Mammary microvascular endothelial cell (primary cell): ENCODE results near the gene RGS17. TPM values are rescaled to one million over a fixed set of nuclear protein-coding genes. Genes with fewer than 3 reads are reported as not detected.

Experiments
- total RNA-seq: library from RNA; depleted of rRNA; stranded (reverse); fragments of >200 nt; gene quantifications from 2 replicates; pipeline ENCODE4 v1.2.3, GENCODE V29; 2015

RGS17 gene, protein sequence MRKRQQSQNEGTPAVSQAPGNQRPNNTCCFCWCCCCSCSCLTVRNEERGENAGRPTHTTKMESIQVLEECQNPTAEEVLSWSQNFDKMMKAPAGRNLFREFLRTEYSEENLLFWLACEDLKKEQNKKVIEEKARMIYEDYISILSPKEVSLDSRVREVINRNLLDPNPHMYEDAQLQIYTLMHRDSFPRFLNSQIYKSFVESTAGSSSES
- 1.1 and 3.4 TPM in 2 replicates for total RNA-seq

DNA sequence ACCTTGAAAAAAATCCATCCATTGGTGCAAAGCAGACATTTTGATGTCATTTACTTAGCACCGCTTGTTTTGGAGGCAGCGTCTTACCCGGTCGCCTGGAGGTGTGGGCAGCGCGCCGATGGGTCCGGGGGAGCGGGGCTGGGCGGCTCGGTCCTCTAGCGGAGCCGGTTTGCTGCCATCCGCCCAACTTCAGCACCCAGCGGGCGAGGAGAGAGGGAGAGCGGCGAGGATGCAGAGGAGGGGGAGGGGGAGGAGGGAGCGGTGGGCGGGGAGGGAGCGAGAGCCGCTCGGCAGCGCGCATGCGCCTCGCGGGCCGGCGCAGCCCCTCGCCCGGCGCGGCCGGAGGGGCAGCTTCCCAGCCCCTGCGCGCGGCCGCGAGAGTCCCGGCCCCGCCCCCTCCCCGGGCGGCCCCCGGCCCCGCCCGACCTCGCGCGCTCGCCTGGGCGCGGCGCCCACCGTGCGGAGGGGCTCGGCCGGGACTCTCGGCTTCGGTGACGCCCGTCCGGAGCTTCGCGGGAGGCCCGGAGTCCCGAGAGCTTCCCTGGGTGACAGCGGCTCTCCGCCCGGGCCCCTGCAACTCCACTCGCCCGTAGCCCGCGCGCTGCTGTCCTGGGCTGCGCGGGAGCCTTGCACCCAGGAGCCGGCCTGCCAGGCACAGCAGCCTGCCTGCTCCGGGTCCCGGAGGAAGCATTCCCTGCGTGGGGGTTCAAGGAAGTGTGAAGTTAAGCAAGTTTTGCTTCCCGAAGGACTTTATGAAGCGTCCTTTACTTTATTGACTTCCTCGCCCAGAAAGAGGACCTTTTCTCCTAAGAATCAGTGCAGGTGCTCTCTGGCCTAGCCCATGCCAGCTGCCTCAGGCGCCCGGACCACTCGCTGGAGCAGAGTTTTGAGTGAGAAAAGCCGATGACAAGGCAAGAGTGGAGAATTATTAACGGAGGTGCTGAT lies at the start of gene RGS17:
RGS17 (minus strand) TSS at position 246 of the 945 bp plus-strand sequence. CDS start 87,264 bp downstream, outside the sequence.

DNA sequence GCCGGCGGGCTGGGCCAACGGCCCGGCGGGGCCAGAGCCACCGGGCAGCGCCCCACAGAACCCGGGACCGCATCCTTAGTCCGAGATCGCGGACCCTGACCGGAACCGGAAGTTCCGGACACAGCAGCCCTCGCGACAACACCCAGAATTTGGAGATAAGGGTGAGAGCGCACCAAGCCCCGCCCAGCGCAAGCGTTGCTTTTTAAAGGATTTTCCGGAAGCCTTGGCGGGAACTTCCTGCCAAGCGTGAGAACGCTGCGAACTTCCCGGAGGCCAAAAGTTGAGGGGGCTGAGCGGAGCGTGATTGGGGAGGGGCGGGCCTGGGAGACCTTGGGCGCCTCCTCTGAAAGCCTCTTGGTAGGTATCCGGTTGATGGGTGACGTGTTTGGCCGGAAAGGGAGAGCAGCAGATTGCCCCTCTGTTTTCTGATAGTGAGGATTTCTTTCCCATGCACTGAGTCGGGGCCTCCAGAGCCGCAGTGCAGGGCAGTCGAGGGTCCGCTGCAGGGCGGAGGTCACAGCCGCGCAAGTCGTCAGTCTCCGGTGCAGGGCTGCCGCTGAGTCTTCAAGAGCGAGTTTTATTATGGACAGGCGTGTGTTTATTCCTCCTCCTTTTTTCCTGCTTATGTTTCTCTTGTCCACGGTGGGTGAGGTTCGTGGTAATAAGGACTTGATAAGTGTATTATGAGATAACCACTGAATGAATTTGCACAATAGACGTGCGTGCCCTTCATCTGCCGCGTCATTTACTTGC lies 128.3 kb downstream of the RGS17 start, which contains the start of gene MTRF1L:
MTRF1L (minus strand) TSS at position 97 of the 753 bp plus-strand sequence; CDS start at position 73, 24 bp downstream.

DNA sequence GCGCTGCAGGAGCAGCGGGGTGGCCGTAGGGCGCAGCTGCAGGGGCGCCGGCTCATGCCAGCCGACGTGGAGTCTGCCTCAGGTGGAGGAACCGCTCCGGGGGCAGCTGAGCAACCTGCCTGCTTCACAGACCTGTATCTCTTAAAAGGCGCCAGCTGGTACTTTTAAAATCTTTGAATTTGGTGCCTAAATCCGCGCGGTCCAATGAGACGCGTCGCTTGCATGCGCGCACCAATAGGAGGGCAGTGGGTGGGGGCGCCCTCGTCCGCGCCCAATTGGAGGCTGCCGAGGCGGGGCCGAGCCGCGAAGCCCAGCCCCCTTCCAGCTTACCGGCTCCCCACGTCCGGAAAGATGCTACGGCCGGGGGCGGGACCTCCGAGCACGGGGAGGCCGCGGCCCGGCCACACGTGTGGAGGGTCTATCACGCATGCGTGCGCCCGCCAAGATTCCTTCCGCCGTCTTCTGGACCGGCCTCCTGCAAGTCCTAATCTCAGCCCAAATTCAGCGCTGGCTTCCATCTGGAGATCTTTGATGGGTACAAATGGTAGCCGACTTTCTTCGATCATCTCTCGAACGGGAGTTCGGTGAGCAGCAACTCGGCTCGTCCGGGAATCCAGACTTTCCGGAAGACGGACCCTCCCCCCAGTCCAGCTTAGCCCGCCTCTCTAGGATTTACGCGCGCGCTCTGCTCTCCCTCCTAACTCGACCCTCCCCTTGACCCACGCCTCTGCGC lies 148.0 kb downstream of the RGS17 start, which contains the start of gene FBXO5:
FBXO5 (minus strand) TSS at position 138 of the 733 bp plus-strand sequence; CDS start at position 56, 82 bp downstream.

Other genes starting within 250 kb of the RGS17 start
- gene FBXO5, start 148.2 kb downstream of the RGS17 start, total RNA-seq, result 22.9 and 23.7 TPM in 2 replicates
- gene MTRF1L, start 128.6 kb downstream of the RGS17 start, total RNA-seq, result 21.8 and 40.5 TPM in 2 replicates